Epithelial cell of prostate (primary cell): ENCODE measurements around the gene SDR9C7.
"Not testable (repeated sequence)": the region's sequence is repeated elsewhere in the genome, so short reads cannot be mapped to it uniquely, and the experiment has no call there.

ENCODE experiments used
- DNase-seq: peaks from one replicate; pipeline ENCODE4 v3.0.0-alpha.2; 2011; ENCODE audit warnings: low read depth, low spot score
- H3K27ac ChIP-seq: fragments of 450-650 bp; 2 replicates; pipeline ENCODE4 v1.5.1; 2017; ENCODE audit warnings: mild to moderate bottlenecking

The SDR9C7 gene

DNA sequence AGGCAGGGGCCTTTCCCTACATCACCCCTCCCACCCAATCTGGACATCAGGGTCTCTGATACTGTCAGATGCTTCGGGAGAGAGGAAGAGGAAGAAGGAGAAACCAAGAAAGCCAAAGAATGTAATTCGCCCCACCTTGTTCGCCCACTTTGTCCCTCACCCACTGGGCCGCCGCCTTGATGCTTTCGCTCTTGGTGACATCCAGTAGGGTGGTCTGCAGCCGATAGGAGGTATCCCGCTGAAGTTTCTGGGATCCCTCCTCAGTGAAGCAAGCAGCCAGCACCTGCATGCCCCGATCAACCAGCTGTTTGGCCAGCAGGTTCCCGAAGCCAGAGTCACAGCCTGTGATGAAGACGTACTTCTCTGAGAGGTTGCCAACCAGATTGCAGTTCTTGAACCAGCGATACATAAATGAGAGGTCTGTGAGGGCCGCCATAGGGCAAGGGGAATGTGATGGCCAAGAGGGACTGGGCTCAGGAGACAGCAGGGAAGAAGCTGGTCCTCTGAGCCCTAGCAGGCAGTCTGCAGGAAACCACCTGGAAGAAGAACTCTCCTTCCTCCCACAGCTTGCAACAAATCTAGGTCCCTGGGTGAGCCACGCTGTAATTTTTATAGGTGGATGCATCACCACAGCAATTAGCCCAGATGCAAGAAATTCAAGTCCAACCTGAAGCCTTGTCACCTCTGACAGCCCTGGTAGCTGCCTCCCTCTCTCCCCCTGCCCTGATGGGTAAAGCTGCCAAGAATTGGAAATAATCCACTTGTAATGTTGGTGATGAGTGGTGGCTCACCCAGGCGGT is at the start of gene SDR9C7:
Gene SDR9C7, minus strand, starts transcription at position 583 of the 800 bp plus-strand sequence. Its CDS starts 147 bp downstream, at position 436.
- H3K27ac ChIP-seq: peak within 1 kb of the TSS; percentile 37
- DNase-seq: no peak

DNA sequence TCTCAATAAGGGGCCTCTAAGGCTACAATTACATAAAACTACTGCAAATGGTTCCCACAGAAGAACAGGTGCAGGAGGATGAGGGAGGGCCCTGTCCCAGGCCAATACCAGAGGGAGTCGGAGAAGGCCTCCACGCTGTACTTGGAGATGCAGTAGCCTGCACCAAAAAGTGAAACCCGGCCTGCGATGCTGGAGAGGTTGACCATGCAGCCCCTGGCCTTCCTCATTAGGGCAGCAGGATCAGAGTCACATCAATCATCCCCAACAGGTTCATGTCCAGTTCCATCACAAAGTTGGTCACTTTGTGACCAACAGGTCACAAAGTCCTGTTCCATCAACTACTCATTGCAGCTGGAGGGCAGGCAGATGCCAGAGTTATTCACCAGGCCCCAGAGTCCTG is 49.2 kb upstream of the SDR9C7 start:
- no peak for DNase-seq
- H3K27ac ChIP-seq: no peak overlapping the region

DNA sequence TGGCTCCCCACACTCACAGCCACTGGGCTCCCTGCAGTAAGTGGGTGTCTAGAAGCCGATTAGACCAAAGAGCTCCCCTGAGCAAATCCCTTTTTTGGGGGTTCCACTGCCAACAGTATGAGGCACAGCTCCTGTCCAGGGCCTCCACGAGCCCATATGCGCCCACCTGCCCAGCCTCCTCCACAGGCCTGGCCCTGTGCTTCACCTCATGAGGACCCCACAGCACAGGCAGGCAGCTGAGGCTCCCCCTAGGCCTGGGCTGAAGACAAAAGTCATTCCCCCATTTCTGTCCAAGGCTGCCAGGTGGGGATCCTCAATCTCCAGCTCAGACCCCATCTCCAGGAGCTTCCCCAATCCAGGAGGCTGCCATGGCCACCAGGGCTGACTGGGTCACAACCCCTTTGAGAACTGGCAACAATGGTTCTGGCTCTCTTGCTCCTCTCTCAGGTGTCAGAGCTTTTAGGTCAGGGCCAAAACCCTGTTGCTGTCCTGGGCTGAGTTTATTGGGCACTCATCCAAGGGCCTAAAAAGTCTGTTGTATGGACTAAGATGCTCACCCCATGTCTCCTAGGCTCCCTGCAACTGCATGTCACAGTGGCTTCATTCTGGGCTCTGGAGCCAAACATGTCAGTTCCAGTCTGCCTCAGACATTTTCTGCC is 48.5 kb upstream of the SDR9C7 start:
- not testable (repeated sequence) for DNase-seq, H3K27ac ChIP-seq

DNA sequence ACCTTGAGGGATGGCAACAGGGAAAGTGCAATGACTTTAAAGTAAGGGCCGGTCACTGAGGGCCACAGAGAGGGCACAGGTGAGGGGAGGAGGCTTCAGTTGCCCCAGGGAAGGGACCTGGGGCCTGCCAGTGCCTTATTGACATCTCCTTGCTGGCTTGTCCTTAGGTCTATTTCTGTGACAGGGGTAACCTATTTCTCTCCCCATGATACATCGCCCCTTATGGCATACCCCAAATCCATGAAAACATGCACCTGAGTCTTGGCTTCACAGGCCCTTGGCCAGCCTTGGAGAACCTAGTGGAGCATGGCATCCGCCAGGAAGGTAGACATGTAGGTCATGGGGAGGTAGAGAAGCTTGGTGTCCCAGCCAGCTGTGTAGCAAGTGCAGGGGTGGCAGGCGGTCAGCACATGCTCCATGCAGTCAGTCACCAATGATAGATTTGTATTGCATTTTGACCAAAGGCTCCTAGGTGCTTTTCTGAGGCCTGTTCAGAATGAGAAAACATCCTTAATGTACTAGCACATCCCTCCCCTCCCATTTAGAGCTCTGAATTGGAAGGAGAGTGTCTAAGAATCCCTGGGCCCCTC is 46.8 kb upstream of the SDR9C7 start:
- no peak overlapping the region for H3K27ac ChIP-seq

DNA sequence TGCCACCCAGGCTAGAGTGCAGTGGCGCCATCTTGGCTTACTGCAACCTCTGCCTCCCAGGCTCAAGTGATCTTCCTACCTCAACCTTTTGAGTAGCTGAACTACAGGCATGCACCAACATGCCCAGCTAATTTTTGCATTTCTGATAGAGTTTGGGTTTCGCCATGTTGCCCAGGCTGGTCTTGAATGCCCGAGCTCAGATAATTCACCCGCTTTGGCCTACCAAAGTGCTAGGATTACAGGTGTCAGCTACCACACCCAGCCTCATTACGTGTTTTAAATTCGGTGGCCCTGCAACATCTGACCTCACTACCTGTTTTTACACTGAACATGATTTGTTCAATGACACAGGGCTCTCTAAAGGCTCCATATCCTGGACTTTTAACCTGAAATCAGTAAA is 46.1 kb upstream of the SDR9C7 start:
- no peak for DNase-seq
- H3K27ac ChIP-seq: no peak overlapping the region

More for the DNA sequence above, 46.8 kb upstream of the SDR9C7 start:
- DNase-seq: no peak

DNA sequence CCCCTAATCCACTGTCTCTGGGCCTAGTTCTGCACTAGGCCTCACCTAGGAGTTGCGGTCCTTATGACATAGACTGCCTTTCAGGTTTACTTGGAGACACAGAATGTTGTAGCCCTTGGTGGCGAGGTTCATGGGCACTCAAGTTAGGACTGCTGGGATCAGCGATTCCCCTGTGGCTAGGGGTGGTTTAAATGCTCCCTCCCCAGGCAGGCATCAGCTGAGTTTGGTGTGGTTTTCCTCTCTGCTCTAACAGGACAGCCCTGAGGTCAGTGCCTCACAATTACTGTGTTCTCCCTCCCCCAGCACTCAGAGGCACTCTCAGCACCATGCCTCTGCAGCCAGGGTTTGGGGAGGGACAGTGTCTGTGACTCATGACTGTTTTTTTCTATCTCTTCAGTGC is 45.4 kb upstream of the SDR9C7 start:
- H3K27ac ChIP-seq: no peak overlapping the region
- DNase-seq: no peak

DNA sequence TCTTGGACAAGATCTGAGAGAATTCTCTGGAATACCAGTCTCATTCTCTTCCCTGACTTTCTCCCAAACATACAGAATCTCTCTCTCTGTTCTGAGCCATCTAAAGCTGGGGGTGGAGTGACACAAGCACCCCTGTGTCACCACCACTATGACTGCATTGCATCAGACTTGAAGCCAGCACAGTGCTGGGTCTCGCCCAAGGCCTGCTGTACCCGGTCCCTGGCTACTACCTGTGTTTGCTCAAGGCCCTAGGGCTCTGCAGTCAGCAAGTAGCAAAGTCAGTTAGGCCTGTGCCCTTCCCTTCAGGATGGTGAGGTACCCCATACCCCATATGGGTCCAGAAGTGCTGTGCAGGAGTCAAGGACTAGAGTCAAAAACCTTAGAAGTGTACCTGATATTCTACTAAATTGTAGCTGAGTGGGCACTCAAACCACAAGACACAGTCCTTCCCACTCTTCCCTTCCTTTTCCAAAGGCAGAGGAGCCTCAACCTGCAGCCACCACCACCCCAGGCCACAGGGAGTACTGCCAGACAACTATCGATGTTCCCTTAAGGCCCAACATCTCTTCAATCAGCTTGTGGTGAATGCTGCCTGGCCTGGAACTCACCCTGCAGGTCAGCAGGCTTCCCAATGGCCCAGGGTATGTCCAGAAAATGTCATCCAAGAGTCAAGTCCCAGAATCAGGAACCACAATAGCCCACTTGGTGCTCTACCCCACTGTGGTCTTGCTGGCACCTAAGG is 44.4 kb upstream of the SDR9C7 start:
- DNase-seq: no peak
- no peak overlapping the region for H3K27ac ChIP-seq

DNA sequence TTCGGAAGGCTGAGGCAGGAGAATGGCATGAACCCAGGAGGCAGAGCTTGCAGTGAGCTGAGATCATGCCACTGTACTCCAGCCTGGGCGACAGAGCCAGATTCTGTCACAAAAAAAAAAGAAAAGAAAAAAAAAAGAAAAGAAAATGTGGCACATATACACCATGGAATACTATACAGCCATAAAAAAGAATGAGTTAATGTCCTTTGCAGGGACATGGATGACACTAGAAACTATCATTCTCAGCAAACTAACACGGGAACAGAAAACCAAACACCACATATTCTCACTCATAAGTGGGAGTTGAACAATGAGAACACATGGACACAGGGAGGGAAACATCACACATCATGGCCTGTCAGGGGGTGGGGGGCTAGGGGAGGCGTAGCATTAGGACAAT is 43.2 kb upstream of the SDR9C7 start:
- not testable (repeated sequence) for DNase-seq, H3K27ac ChIP-seq

DNA sequence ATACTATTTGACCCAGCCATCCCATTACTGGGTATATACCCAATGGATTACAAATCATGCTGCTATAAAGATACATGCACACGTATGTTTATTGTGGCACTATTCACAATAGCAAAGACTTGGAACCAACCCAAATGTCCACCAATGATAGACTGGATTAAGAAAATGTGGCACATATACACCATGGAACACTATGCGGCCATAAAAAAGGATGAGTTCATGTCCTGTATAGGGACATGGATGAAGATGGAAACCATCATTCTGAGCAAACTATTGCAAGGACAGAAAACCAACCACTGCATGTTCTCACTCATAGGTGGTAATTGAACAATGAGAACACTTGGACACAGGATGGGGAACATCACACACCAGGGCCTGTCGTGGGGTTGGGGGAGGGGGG is 40.0 kb upstream of the SDR9C7 start:
- DNase-seq, H3K27ac ChIP-seq: not testable (repeated sequence)

DNA sequence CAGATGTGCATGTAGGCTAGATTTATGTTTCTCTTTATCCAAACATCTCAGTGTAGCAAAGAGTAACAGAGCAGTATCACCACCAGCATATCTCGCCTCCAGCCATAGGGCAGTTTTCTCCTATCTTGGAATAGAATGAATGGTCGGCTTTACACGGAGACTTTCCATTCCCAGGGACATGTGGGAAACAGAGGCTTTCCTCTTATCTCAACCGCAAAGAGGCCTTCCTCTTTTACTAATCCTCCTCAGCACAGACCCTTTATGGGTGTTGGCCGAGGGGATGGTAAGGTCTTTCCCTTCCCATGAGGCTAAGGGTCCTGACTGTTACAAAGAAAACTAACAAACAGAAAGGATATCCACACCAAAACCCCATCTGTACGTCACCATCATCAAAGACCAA is 34.7 kb upstream of the SDR9C7 start:
- not testable (repeated sequence) for DNase-seq

DNA sequence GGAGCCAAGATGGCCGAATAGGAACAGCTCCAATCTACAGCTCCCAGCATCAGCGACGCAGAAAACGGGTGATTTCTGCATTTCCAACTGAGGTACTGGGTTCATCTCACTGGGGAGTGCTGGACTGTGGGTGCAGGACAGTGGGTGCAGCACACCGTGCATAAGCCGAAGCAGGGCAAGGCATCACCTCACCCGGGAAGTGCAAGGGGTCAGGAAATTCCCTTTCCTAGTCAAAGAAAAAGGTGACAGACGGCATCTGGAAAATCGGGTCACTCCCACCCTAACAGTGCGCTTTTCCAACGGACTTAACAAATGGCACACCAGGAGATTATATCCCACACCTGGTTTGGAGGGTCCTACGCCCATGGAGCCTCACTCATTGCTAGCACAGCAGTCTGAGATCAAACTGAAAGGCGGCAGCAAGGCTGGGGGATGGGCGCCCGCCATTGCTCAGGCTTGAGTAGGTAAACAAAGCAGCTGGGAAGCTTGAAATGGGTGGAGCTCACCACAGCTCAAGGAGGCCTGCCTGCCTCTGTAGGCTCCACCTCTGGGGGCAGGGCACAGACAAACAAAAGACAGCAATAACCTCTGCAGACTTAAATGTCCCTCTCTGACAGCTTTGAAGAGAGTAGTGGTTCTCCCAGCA is 31.9 kb upstream of the SDR9C7 start:
- not testable (repeated sequence) for DNase-seq, H3K27ac ChIP-seq

More for the DNA sequence above, 34.7 kb upstream of the SDR9C7 start:
- H3K27ac ChIP-seq: not testable (repeated sequence)

DNA sequence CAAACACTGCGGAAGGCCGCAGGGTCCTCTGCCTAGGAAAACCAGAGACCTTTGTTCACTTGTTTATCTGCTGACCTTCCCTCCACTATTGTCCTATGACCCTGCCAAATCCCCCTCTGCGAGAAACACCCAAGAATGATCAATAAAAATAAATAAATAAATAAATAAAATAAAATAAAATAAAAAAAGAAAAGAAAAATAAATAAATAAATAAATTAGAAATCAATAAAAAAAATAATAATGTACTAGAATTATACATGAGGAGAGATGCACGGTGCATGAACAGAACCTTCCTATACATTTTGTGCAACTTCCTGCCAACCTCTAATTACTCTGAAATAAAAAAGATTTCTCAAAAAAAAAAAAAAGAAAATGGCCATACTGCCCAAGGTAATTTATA is 30.9 kb upstream of the SDR9C7 start:
- H3K27ac ChIP-seq, DNase-seq: not testable (repeated sequence)

DNA sequence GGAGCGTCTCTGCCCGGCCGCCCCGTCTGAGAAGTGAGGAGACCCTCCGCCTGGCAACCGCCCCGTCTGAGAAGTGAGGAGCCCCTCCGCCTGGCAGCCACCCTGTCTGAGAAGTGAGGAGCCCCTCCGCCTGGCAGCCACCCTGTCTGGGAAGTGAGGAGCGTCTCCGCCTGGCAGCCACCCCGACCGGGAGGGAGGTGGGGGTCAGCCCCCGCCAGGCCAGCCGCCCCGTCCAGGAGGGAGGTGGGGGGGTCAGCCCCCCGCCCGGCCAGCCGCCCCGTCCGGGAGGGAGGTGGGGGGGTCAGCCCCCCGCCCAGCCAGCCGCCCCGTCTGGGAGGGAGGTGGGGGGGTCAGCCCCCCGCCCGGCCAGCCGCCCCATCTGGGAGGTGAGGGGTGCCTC is 29.3 kb upstream of the SDR9C7 start:
- H3K27ac ChIP-seq, DNase-seq: not testable (repeated sequence)

DNA sequence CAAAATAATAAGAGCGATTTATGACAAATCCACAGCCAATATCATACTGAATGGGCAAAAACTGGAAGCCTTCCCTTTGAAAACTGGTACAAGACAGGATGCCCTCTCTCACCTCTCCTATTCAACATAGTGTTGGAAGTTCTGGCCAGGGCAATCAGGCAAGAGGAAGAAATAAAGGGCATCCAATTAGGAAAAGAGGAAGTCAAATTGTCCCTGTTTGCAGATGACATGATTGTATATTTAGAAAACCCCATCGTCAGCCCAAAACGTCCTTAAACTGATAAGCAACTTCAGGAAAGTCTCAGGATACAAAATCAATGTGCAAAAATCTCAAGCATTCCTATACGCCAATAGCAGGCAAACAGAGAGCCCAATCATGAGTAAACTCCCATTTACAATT is 28.0 kb upstream of the SDR9C7 start:
- DNase-seq, H3K27ac ChIP-seq: not testable (repeated sequence)

DNA sequence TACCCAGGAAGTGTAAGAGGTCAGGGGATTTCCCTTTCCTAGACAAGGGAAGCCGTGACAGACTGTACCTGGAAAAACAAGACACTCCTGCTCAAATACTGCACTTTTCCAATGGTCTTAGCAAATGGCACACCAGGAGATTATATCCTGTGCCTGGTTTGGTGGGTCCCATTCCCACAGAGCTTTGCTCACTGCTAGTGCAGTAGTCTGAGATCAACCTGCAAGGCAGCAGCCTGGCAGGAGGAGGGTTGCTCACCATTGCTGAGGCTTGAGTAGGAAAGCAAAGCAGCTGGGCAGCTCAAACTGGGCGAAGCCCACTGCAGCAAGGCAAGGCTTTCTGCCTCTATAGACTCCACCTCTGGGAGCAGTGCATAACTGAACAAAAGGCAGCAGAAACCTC is 24.2 kb upstream of the SDR9C7 start:
- no peak overlapping the region for H3K27ac ChIP-seq
- no peak for DNase-seq

DNA sequence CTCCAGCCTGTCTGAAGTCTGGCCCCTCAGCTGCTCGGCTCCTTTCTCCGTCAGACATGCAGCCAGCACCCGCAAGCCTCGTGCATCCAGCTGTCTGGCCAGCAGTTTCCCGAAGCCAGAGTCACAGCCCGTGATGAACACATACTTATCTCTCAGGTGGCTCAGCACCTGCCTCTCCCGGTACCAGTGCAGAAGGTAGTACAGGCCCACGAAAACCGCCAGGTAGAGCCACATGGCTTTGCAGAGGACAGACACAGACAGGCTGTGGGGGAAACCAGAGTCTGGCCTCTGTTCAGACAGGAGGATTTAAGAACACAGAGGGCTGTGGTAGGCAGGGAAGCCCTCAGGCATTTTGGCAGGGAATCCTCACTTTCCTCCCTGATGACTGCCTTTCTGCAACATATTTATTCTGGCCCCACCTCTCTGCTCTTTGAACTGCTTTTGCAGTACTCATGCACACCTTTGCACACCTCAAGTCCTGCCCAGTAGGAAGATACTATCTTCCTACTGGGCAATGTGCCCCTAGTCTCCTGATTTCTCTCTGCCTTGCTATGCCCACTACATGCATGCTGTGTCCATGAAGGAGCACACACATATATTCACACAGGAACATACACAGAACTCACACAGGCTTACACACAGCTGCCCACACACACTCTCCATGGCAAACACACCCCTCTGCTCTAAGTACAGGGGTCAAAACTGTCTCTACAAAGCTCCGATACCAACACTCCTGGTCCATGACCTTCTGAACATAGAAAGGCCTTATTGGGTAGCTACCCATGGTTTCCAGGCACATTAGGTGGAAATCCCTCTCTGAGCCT is 23.2 kb upstream of the SDR9C7 start, which contains the start of gene RDH16:
Gene RDH16, minus strand, starts transcription at position 380 of the 824 bp plus-strand sequence. Its CDS starts 146 bp downstream, at position 234.
- H3K27ac ChIP-seq: no peak within 1 kb of the TSS
- DNase-seq: peak; percentile 70

DNA sequence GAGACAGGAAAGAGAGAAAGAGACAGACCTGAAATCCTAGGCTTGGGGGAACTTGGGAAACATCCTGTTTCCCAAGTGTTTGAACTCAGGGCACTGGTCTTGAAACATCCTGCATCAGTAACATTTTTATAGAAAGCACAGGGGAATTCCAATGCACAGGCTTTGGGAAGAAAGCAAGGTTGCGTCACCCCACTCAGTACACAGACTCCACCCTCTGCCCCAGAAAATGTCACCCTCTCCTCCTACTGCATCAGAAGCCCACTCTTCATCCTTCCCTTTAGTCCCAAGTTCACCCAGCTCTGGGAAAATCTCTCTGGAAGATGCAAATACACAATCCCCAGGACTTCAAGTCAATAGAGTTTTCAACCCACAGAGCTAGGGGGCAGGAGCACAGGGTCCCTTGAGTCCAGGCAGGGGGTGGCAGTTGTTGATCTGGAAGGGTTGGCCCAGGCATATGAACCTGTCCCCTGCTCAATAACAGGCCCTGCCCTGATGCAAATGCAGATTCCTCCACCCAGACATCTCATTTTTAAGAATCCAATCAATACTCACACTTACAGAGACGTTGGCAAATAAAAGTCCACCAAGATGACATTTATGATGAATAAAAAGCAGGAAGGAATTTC is 21.5 kb upstream of the SDR9C7 start:
- no peak overlapping the region for H3K27ac ChIP-seq

DNA sequence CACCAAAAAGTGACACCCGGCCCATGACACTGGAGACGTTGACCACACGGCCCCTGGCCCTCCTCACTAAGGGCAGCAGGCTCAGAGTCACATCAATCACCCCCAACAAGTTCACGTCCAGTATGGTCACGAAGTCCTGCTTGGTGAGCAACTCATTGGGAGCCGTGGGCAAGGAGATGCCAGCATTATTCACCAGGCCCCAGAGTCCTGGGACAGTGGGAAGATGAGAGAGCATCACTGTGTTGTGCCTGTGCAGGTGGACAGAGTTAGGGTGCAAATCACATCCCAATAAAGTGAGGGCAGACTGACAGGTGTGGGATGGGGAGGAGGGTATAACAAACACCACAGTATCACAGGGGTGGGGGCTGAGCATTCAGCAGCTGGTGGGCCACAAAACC is 20.7 kb upstream of the SDR9C7 start:
- DNase-seq: no peak
- H3K27ac ChIP-seq: no peak overlapping the region

More for the DNA sequence above, 21.5 kb upstream of the SDR9C7 start:
- no peak for DNase-seq
